PC-9 (cell line): ENCODE measurements around the gene STX8. TPM values are rescaled to one million over a fixed set of nuclear protein-coding genes. Genes with fewer than 3 reads are reported as not detected.

Experiments
- BruUV-seq: library from RNA; stranded (reverse); fragments of 400-500 nt; replicated peaks from 2 replicates; lab custom pipeline; 2021; lab: Mats Ljungman, UMichigan
- CTCF ChIA-PET: fragments of 300-600 bp; sonication (Branson Sonifier 250); formaldehyde crosslinking; loops from one replicate; lab custom pipeline; 2022; ENCODE audit warnings: antibody characterized with exemption; lab: Charles Lee
- POLR2A ChIA-PET: fragments of 300-600 bp; sonication (Branson Sonifier 250); formaldehyde crosslinking; loops from one replicate; lab custom pipeline; 2022; ENCODE audit warnings: antibody characterized with exemption; ENCODE audit not compliant: unreplicated experiment; lab: Charles Lee
- DNase-seq, 2 experiments: peaks; one replicate each; pipeline versions ENCODE4 v3.0.0 to v3.0.0-alpha.2; 2015 to 2022; ENCODE audit warnings: mixed read lengths in 1 of 2
- H2AFZ ChIP-seq: fragments of 200-600 bp; sonication (generic); 2 replicates; pipeline ENCODE4 v1.8.1; 2017; ENCODE audit warnings: antibody characterized with exemption
- H3F3A ChIP-seq: fragments of 200-600 bp; sonication (generic); 2 replicates; pipeline ENCODE4 v1.8.1; 2017; ENCODE audit warnings: antibody characterized with exemption, mild to moderate bottlenecking, low read depth; ENCODE audit not compliant: insufficient read depth
- H3K27ac ChIP-seq: fragments of 200-600 bp; sonication (generic); 2 replicates; pipeline ENCODE4 v1.6.1; 2016; ENCODE audit warnings: mixed run types
- H3K27me3 ChIP-seq: fragments of 200-600 bp; sonication (generic); 2 replicates; pipeline ENCODE4 v1.6.1; 2016; ENCODE audit warnings: low read depth, mixed run types; ENCODE audit not compliant: insufficient read depth
- H3K36me3 ChIP-seq: fragments of 200-600 bp; sonication (generic); 2 replicates; pipeline ENCODE4 v1.6.1; 2016; ENCODE audit warnings: low read depth, mixed run types
- H3K4me1 ChIP-seq: fragments of 200-600 bp; sonication (generic); replicated peaks from 2 replicates; pipeline ENCODE4 v1.6.1; 2016; ENCODE audit warnings: mixed run types; ENCODE audit not compliant: insufficient read depth
- H3K4me2 ChIP-seq: fragments of 200-600 bp; sonication (generic); 2 replicates; pipeline ENCODE4 v1.6.1; 2017; ENCODE audit warnings: mixed run types
- H3K4me3 ChIP-seq: fragments of 200-600 bp; sonication (generic); 2 replicates; pipeline ENCODE4 v1.6.1; 2016; ENCODE audit warnings: mixed run types
- H3K79me2 ChIP-seq: fragments of 200-600 bp; sonication (generic); 2 replicates; pipeline ENCODE4 v1.6.1; 2017; ENCODE audit warnings: low read depth, mixed run types
- H3K9me2 ChIP-seq: fragments of 200-600 bp; sonication (generic); 2 replicates; pipeline ENCODE4 v1.8.1; 2017; ENCODE audit warnings: mild to moderate bottlenecking; ENCODE audit not compliant: insufficient read depth
- H3K9me3 ChIP-seq: fragments of 200-600 bp; sonication (generic); 2 replicates; pipeline ENCODE4 v1.8.1; 2016; ENCODE audit warnings: low read depth; ENCODE audit not compliant: insufficient read depth
- H4K20me1 ChIP-seq: fragments of 200-600 bp; sonication (generic); 2 replicates; pipeline ENCODE4 v1.8.1; 2017; ENCODE audit not compliant: insufficient read depth
- EZH2 ChIP-seq: fragments of 200-600 bp; sonication (generic); IDR thresholded peaks from 2 replicates; pipeline ENCODE4 v1.8.0; 2017; ENCODE audit warnings: antibody characterized with exemption, low read depth
- intact Hi-C: fragments of 100-400 bp; cut with micrococcal nuclease; formaldehyde crosslinking; loops from one replicate; pipeline ENCODE4 v1.10.0; 2022; ENCODE audit not compliant: unreplicated experiment
- total RNA-seq: library from RNA; stranded (reverse); gene quantifications from 2 replicates; pipeline ENCODE4 v1.2.3, GENCODE V29; 2021
- TF ChIP-seq, protein P1 (sequence below): fragments of 200-600 bp; sonication (generic); conservative IDR thresholded peaks from 2 replicates; pipeline ENCODE4 v1.6.1; 2017; ENCODE audit warnings: mixed run types, antibody characterized with exemption, mild to moderate bottlenecking, moderate library complexity

STX8 gene
- total RNA-seq, 1 experiment from 2014 or later, result 60.6 TPM

GRCh38 chr17:9553181-9553580 is 22.4 kb downstream of the STX8 start:
- no peak overlapping the region for H3K4me3 ChIP-seq
- H3K27ac ChIP-seq, result no peak overlapping the region
- no peaks in the 10 kb centered on the region for H3K9me3 ChIP-seq
- no peaks in the 10 kb centered on the region for H4K20me1 ChIP-seq
- H2AFZ ChIP-seq, result no peak overlapping the region
- H3K4me2 ChIP-seq, result no peak overlapping the region
- no peaks in the 10 kb centered on the region for H3K4me1 ChIP-seq
- ChIA-PET POLR2A (no interaction called here), CTCF (no interaction called here)
- H3K36me3 ChIP-seq, result no peaks in the 10 kb centered on the region
- intact Hi-C loops, result no loop called here
- DNase-seq, result no peak
- H3K9me2 ChIP-seq, result no peaks in the 10 kb centered on the region
- TF ChIP-seq EZH2, result no peak
- TF ChIP-seq, protein P1, sequence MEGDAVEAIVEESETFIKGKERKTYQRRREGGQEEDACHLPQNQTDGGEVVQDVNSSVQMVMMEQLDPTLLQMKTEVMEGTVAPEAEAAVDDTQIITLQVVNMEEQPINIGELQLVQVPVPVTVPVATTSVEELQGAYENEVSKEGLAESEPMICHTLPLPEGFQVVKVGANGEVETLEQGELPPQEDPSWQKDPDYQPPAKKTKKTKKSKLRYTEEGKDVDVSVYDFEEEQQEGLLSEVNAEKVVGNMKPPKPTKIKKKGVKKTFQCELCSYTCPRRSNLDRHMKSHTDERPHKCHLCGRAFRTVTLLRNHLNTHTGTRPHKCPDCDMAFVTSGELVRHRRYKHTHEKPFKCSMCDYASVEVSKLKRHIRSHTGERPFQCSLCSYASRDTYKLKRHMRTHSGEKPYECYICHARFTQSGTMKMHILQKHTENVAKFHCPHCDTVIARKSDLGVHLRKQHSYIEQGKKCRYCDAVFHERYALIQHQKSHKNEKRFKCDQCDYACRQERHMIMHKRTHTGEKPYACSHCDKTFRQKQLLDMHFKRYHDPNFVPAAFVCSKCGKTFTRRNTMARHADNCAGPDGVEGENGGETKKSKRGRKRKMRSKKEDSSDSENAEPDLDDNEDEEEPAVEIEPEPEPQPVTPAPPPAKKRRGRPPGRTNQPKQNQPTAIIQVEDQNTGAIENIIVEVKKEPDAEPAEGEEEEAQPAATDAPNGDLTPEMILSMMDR, result no peak
- H3F3A ChIP-seq, result no peaks in the 10 kb centered on the region
- H3K79me2 ChIP-seq, result no peaks in the 10 kb centered on the region
- no TSS peak for BruUV-seq
- no peaks in the 10 kb centered on the region for H3K27me3 ChIP-seq

DNA sequence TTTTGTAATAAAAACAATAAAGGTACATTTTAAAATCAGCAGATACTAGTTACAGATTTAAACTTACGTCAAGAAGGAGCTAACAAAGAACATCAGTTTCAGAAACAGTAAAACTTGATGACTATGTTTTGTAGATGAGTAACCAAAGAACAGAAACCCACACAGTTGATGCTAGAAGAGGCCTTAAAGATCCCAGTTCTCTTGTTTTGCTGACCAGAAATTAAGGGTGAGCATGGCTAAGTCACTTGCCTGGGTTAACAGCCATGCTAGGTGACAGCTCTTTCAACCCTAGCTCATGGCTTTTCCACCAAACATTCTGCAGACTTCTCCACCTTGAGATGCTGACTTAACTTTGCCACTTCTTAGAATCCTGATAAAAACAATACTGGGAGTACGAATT is 26.4 kb downstream of the STX8 start:
- Histone ChIP-seq H3K27ac (no peak overlapping the region), H3K9me3 (no peaks in the 10 kb centered on the region), H3K9me2 (no peaks in the 10 kb centered on the region), H3K4me1 (no peaks in the 10 kb centered on the region), H3K4me2 (no peak overlapping the region), H3K27me3 (no peaks in the 10 kb centered on the region), H3K79me2 (no peaks in the 10 kb centered on the region), H3F3A (no peaks in the 10 kb centered on the region), H4K20me1 (no peaks in the 10 kb centered on the region), H3K4me3 (no peak overlapping the region), H2AFZ (no peak overlapping the region), H3K36me3 (no peaks in the 10 kb centered on the region)
- intact Hi-C loops, result no loop called here
- DNase-seq, result no peak
- no TSS peak for BruUV-seq
- TF ChIP-seq, protein P1, result no peak
- ChIA-PET CTCF (no interaction called here), POLR2A (interaction anchor here (0.5 kb wide), 1 partner anchor 1430 kb away, joined by 3 read pairs; no protein-coding TSS in a partner anchor)

GRCh38 chr17:9544221-9544620 is 31.4 kb downstream of the STX8 start:
- Histone ChIP-seq H3K79me2 (no peaks in the 10 kb centered on the region), H3K27ac (no peak overlapping the region), H4K20me1 (no peaks in the 10 kb centered on the region), H3K9me3 (no peaks in the 10 kb centered on the region), H3K4me3 (no peak overlapping the region), H2AFZ (no peak overlapping the region), H3F3A (no peaks in the 10 kb centered on the region), H3K4me2 (no peak overlapping the region), H3K4me1 (no peaks in the 10 kb centered on the region), H3K27me3 (no peaks in the 10 kb centered on the region), H3K36me3 (no peaks in the 10 kb centered on the region), H3K9me2 (no peaks in the 10 kb centered on the region)
- BruUV-seq, result no TSS peak
- no peak for DNase-seq
- POLR2A ChIA-PET, result no interaction called here
- TF ChIP-seq, protein P1, result no peak
- TF ChIP-seq EZH2, result no peak
- CTCF ChIA-PET, result no interaction called here
- intact Hi-C loops, result no loop called here
